HepG2 (cell line): Measurements from ENCODE around the gene TMEM38A. TPM values are rescaled to one million over a fixed set of nuclear protein-coding genes. Genes with fewer than 3 reads are reported as not detected.

Experiments
- DMAP1 ChIP-seq: IDR thresholded peaks from 2 replicates; pipeline ENCODE4 v1.6.1; 2016
- DRAP1 ChIP-seq: IDR thresholded peaks from 2 replicates; pipeline ENCODE4 v1.6.1; 2016; ENCODE audit warnings: missing genetic modification reagents, missing compliant biosample characterization
- NR2F2 ChIP-seq: IDR thresholded peaks from 2 replicates; pipeline ENCODE4 v1.6.1; 2012; ENCODE audit warnings: low read depth, inconsistent platforms, borderline replicate concordance
- PATZ1 ChIP-seq: sonication (generic); formaldehyde crosslinking; IDR thresholded peaks from 2 replicates; pipeline ENCODE4 v1.4.0; 2020; ENCODE audit warnings: missing genetic modification reagents
- RFXAP ChIP-seq: sonication (generic); formaldehyde crosslinking; IDR thresholded peaks from 2 replicates; pipeline ENCODE4 v1.4.0; 2020; ENCODE audit warnings: missing genetic modification reagents, borderline replicate concordance
- SNAPC4 ChIP-seq: sonication (generic); formaldehyde crosslinking; IDR thresholded peaks from 2 replicates; pipeline ENCODE4 v1.4.0; 2020; ENCODE audit warnings: mild to moderate bottlenecking, missing genetic modification reagents
- TCF7L2 ChIP-seq: IDR thresholded peaks from 2 replicates; pipeline ENCODE4 v1.6.1; 2011; ENCODE audit warnings: mild to moderate bottlenecking, low read depth, low read length, moderate library complexity
- TFE3 ChIP-seq: IDR thresholded peaks from 2 replicates; pipeline ENCODE4 v1.6.1; 2016
- U2AF2 ChIP-seq: fragments of 200-400 bp; formaldehyde crosslinking; IDR thresholded peaks from 2 replicates; pipeline ENCODE4 v1.6.1; 2017; ENCODE audit warnings: low read depth, mild to moderate bottlenecking, low read length
- YEATS4 ChIP-seq: sonication (generic); formaldehyde crosslinking; IDR thresholded peaks from 2 replicates; pipeline ENCODE4 v1.4.0; 2020; ENCODE audit warnings: missing genetic modification reagents, borderline replicate concordance
- ZMAT3 ChIP-seq: sonication (generic); formaldehyde crosslinking; conservative IDR thresholded peaks from 2 replicates; pipeline ENCODE4 v1.7.0; 2021; ENCODE audit warnings: missing genetic modification reagents
- ZNF136 ChIP-seq: sonication (generic); formaldehyde crosslinking; IDR thresholded peaks from 2 replicates; pipeline ENCODE4 v1.8.1; 2022; ENCODE audit warnings: low read depth, mild to moderate bottlenecking, moderate library complexity, missing genetic modification reagents
- ZNF282 ChIP-seq: fragments of 450-650 bp; IDR thresholded peaks from 2 replicates; pipeline ENCODE4 v1.6.1; 2018; ENCODE audit not compliant: partially characterized antibody
- ZNF777 ChIP-seq: sonication (generic); formaldehyde crosslinking; IDR thresholded peaks from 2 replicates; pipeline ENCODE4 v1.4.0; 2020; ENCODE audit warnings: missing genetic modification reagents
- ZNF891 ChIP-seq: sonication (generic); formaldehyde crosslinking; IDR thresholded peaks from 2 replicates; pipeline ENCODE4 v1.5.0; 2020; ENCODE audit warnings: mild to moderate bottlenecking, missing genetic modification reagents
- ZZZ3 ChIP-seq: sonication (generic); formaldehyde crosslinking; IDR thresholded peaks from 2 replicates; pipeline ENCODE4 v1.4.0; 2020; ENCODE audit warnings: missing genetic modification reagents, mild to moderate bottlenecking, borderline replicate concordance
- polyA plus RNA-seq, 8 experiments: library from polyadenylated mRNA; depleted of rRNA in 3 of 8; stranded (reverse) in 7 of 8; unstranded in 1 of 8; fragments of >200 nt; fragmentation: Illumina TruSeq in 4 of 8; extraction: Trizol in 4 of 8; gene quantifications; 2 replicates each; pipeline versions ENCODE4 v1.2.1 to v1.2.3, GENCODE V29; 2011 to 2016; ENCODE audit warnings: low read depth in 4 of 8, missing spikeins in 1 of 8, mixed read lengths in 1 of 8; ENCODE audit not compliant: insufficient read depth in 1 of 8
- total RNA-seq, 5 experiments: library from RNA; depleted of rRNA; stranded (reverse); fragments of >200 nt; fragmentation: Illumina TruSeq; extraction: Trizol; gene quantifications; 2 replicates each; pipeline ENCODE4 v1.2.3, GENCODE V29; 2016; ENCODE audit warnings: low read depth in 1 of 5
- TF ChIP-seq, protein P1 (sequence below): sonication (generic); formaldehyde crosslinking; conservative IDR thresholded peaks from 2 replicates; pipeline ENCODE4 v1.8.0; 2022; ENCODE audit warnings: missing genetic modification reagents
- TF ChIP-seq, protein P2 (sequence below): sonication (generic); formaldehyde crosslinking; IDR thresholded peaks from 2 replicates; pipeline ENCODE4 v1.8.0; 2022; ENCODE audit warnings: missing genetic modification reagents, mild to moderate bottlenecking, borderline replicate concordance

The TMEM38A gene
- total and polyA plus RNA-seq, 2 of the 13 experiments (the other 11 are each of a cell fraction or from before 2014, with no cell fraction given): 4.8 to 6.8 TPM

- TF ChIP-seq PATZ1 (CRISPR knock-in tag) (peak; percentile 80), RFXAP (no peak), TFE3 (CRISPR knock-in tag) (no peak), SNAPC4 (CRISPR knock-in tag) (0 out of 2 replicates have a peak, but pooled peaks have one; percentile 44), ZZZ3 (0 out of 2 replicates have a peak, but pooled peaks have one; percentile 17), U2AF2 (no peak), DMAP1 (CRISPR knock-in tag) (no peak), ZNF136 (CRISPR knock-in tag) (no peak), NR2F2 (no peak), ZNF777 (peak; percentile 82), ZNF282 (no peak), ZNF891 (CRISPR knock-in tag) (no peak), DRAP1 (CRISPR knock-in tag) (no peak), YEATS4 (CRISPR knock-in tag) (no peak), ZMAT3 (CRISPR knock-in tag) (no peak), TCF7L2 (no peak)
- TF ChIP-seq, protein P1, sequence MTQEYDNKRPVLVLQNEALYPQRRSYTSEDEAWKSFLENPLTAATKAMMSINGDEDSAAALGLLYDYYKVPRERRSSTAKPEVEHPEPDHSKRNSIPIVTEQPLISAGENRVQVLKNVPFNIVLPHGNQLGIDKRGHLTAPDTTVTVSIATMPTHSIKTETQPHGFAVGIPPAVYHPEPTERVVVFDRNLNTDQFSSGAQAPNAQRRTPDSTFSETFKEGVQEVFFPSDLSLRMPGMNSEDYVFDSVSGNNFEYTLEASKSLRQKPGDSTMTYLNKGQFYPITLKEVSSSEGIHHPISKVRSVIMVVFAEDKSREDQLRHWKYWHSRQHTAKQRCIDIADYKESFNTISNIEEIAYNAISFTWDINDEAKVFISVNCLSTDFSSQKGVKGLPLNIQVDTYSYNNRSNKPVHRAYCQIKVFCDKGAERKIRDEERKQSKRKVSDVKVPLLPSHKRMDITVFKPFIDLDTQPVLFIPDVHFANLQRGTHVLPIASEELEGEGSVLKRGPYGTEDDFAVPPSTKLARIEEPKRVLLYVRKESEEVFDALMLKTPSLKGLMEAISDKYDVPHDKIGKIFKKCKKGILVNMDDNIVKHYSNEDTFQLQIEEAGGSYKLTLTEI (CRISPR knock-in tag): no peak
- TF ChIP-seq, protein P2, sequence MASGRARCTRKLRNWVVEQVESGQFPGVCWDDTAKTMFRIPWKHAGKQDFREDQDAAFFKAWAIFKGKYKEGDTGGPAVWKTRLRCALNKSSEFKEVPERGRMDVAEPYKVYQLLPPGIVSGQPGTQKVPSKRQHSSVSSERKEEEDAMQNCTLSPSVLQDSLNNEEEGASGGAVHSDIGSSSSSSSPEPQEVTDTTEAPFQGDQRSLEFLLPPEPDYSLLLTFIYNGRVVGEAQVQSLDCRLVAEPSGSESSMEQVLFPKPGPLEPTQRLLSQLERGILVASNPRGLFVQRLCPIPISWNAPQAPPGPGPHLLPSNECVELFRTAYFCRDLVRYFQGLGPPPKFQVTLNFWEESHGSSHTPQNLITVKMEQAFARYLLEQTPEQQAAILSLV (CRISPR knock-in tag): peak; percentile 20; the same call in 1 of the 2 replicates
These were observed at the start of gene TMEM38A (continued) for GRCh38 chr19:16660763-16661479.
